Coronary artery (tissue), 2 donors: ENCODE results near the gene SMPD3.

ENCODE experiments used
- DNase-seq: peaks from one replicate; pipeline ENCODE4 v3.0.0-alpha.2; 2017; ENCODE audit warnings: low spot score
- H3K27ac ChIP-seq, 2 donors: fragments of 200-600 bp; sonication (generic); one replicate each; pipeline ENCODE4 v1.5.1; 2016 to 2019
- H3K4me3 ChIP-seq: fragments of 200-600 bp; sonication (generic); 2 replicates; pipeline ENCODE4 v1.5.1; 2016; ENCODE audit warnings: mild to moderate bottlenecking, moderate library complexity
- TF ChIP-seq, protein P1 (sequence below): fragments of 200-600 bp; sonication (generic); IDR thresholded peaks from one replicate; pipeline ENCODE4 v1.5.1; 2019; ENCODE audit warnings: antibody characterized with exemption

SMPD3 gene

DNA sequence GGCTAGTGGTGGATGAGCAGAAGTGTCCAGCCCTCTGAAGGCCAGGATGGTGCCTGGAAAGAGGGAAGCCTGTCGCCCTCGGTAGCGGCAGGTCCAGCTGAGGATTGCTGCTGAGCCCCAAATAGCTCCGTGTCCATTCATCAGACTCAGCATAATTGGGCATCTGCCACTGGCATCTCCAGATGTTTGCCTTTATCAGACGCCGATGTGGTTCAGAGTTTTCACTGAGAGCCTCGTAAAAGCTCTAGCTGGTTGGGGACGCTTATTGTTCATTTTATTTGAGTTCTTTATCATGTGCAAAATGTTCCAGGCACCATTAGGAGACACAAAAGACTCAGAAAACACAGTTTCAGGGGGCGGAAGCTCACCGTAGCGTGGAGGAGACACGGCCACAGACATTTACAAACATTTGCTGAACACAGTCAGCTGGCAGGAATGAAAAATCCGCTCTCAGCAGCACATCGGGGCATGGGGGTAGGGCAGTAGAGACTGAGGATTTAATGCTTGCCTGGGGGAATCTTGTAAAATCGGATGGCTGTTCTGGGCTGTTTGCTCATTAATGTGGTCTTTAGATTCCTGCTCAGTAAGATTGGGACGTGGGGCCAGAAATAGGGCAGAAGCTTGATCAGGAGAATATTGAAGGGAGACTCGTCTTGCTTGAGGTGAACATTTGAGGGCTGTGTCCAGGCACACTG is 41.7 kb downstream of the SMPD3 start:
- no peak overlapping the region for H3K27ac ChIP-seq
- no peak for DNase-seq
- H3K4me3 ChIP-seq: no peak overlapping the region
- TF ChIP-seq, protein P1, sequence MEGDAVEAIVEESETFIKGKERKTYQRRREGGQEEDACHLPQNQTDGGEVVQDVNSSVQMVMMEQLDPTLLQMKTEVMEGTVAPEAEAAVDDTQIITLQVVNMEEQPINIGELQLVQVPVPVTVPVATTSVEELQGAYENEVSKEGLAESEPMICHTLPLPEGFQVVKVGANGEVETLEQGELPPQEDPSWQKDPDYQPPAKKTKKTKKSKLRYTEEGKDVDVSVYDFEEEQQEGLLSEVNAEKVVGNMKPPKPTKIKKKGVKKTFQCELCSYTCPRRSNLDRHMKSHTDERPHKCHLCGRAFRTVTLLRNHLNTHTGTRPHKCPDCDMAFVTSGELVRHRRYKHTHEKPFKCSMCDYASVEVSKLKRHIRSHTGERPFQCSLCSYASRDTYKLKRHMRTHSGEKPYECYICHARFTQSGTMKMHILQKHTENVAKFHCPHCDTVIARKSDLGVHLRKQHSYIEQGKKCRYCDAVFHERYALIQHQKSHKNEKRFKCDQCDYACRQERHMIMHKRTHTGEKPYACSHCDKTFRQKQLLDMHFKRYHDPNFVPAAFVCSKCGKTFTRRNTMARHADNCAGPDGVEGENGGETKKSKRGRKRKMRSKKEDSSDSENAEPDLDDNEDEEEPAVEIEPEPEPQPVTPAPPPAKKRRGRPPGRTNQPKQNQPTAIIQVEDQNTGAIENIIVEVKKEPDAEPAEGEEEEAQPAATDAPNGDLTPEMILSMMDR: no peak

DNA sequence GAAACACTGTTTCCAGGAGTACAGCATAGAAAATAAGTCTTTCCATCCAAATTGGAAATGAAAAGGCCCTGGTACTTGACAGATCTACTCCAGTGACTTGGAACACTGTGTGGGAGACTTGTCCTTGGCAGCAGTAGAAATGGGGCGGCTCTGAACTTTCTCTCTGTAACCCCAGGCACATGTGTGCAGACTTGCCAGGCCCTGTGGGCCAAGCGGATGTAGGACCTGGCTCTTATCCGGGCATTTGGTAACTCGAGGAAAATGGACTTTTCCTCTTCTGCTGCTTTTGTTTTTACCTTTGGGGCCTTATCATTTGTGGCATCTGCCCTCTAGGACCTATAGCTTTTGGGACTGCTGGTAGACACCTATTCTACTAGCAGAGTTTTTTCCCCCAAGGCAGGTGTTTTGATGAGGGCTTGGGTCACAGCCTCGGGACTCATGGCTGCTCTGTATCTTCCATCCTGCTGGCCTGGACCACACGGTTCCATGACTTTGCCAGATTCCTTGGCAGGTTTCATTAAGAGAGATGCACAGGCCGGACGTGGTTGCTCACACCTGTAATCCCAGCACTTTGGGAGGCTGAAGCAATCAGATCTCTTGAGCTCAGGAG is 43.5 kb downstream of the SMPD3 start:
- H3K4me3 ChIP-seq: no peak overlapping the region
- no peak for DNase-seq
- TF ChIP-seq, protein P1: no peak
- H3K27ac ChIP-seq: no peak overlapping the region

DNA sequence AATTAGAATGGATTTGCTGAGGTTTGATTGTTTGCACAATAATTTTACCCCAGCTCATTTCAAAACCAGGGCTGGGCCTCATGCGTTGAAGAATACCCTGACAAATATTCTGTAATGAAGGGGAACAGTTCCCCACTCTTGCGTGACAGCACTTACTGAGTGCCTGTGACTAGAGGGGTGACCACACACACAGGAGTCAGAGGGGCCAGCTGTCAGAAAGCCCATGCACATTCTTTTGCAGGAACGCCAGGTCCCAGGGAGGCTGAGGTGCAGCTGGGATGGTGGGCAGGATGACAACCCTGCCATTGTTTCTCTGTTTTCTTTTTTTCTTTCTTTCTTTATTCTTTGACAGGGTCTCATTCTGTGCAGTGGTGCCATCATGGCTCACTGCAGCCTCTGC is 44.6 kb downstream of the SMPD3 start:
- Histone ChIP-seq H3K4me3 (no peak overlapping the region), H3K27ac (no peak overlapping the region)
- TF ChIP-seq, protein P1: no peak
- DNase-seq: no peak

DNA sequence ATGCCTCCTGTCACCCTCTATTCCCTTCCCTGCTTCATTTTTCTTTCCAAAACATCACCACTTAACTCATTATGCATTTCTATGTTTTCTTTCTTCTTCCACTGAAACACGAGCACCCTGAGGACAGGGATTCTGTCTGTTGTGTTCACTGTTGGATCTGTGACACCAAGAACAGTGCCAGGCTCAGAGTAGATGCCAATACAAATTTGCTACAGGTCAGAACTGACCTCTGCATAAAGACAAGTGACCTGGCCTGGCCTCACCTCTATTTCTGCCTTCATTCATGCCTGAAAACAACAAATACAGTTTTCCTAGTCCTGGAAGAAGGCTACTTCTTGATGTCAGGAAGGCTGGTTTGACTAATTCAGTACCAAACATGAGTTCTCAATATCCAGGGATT is 45.1 kb downstream of the SMPD3 start:
- Histone ChIP-seq H3K4me3 (no peak overlapping the region), H3K27ac (no peak overlapping the region)
- no peak for DNase-seq
- TF ChIP-seq, protein P1: no peak

DNA sequence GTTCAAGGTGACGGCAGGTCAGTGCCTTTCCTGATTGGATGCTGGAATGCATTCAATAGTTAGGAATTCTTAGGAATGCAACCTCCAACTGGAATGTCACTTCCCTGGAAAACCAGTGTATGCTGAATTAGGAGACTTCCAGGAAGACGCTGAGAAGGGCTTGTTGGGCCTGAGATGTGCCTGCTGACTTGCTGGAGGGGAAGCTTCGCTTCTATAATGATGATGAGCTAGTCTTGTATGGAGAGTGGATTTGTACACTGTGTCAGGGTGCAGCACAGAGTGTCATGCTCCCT is 45.6 kb downstream of the SMPD3 start:
- Histone ChIP-seq H3K4me3 (no peak overlapping the region), H3K27ac (no peak overlapping the region)
- no peak for DNase-seq
- TF ChIP-seq, protein P1: no peak

DNA sequence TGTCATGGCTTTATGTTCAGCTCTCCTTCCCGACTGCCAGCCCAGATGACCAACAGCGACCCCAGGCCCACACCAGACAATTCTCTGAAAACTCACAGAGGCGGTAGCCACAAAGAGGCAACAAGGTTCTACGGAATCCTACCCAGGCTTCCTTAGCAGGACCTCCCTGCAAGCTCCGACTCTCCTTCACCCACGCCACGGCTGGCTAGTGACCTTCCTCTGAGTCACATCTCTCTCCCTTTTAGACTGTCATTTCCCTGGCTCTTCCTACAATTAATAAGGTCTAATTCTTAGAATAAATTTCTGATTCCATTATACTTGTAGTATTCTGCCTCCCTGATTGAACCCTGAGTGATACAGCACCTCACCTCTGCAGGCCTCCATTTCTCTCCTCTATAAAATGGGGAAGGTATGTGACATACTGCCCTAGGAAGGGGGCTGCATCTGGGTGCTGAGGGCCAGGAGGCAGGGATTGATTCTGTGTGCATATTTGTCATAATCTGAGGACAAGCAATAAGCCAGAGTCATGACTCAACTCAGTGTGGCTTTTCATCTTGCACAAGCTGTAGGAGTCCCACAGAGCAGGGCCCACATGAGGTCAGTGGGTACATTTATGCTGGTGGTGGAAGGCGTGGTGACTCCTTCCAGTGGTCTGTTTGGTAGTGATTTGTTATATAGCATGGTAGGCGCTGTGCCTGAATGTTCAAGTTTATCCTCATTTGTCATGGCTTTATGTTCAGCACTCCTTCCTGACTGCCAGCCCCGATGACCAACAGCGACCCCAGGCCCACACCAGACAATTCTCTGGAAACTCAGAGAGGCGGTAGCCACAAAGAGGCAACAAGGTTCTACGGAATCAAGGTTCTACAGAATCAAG is 46.2 kb downstream of the SMPD3 start:
- Histone ChIP-seq H3K4me3 (no peak overlapping the region), H3K27ac (no peak overlapping the region)
- DNase-seq: no peak
- TF ChIP-seq, protein P1: no peak
